Caco-2 (cell line): ENCODE results near the gene ABCC3. TPM values are rescaled to one million over a fixed set of nuclear protein-coding genes. Genes with fewer than 3 reads are reported as not detected.

Source experiments
- BruUV-seq: library from RNA; stranded (reverse); fragments of 400-500 nt; replicated peaks from 2 replicates; lab custom pipeline; 2021; lab: Mats Ljungman, UMichigan
- CTCF ChIA-PET: fragments of 300-600 bp; sonication (Branson Sonifier 250); formaldehyde crosslinking; loops from one replicate; lab custom pipeline; 2022; ENCODE audit warnings: antibody characterized with exemption; lab: Charles Lee
- POLR2A ChIA-PET: fragments of 300-600 bp; sonication (Branson Sonifier 250); formaldehyde crosslinking; loops from one replicate; lab custom pipeline; 2022; ENCODE audit warnings: antibody characterized with exemption; lab: Charles Lee
- DNase-seq, 2 experiments: peaks; one replicate each; pipeline versions ENCODE4 v3.0.0 to v3.0.0-alpha.2; 2020 to 2022
- H3K27me3 ChIP-seq: replicated peaks from 2 replicates; pipeline ENCODE4 v1.6.0; 2011; ENCODE audit warnings: low read length; ENCODE audit not compliant: control insufficient read depth, insufficient read depth
- H3K36me3 ChIP-seq: 2 replicates; pipeline ENCODE4 v1.5.1; 2011; ENCODE audit warnings: low read length; ENCODE audit not compliant: control insufficient read depth, insufficient read depth
- H3K4me1 ChIP-seq: fragments of 250-450 bp; sonication (Bioruptor Pico); 2 replicates; pipeline ENCODE4 v1.5.1; 2020; ENCODE audit warnings: mild to moderate bottlenecking
- H3K4me3 ChIP-seq: 2 replicates; pipeline ENCODE4 v1.5.1; 2011; ENCODE audit warnings: low read depth, mild to moderate bottlenecking, control low read depth, low read length
- H3K9me3 ChIP-seq: fragments of 250-450 bp; sonication (Bioruptor Pico); 2 replicates; pipeline ENCODE4 v1.5.1; 2020; ENCODE audit warnings: mild to moderate bottlenecking, moderate library complexity
- H3K27ac Mint-ChIP-seq: one replicate; pipeline ENCODE4 v1.8.0; 2022; ENCODE audit warnings: mixed read lengths; ENCODE audit not compliant: unreplicated experiment
- H3K27me3 Mint-ChIP-seq: one replicate; pipeline ENCODE4 v1.8.0; 2022; ENCODE audit warnings: mixed read lengths; ENCODE audit not compliant: insufficient read depth, unreplicated experiment
- H3K36me3 Mint-ChIP-seq: one replicate; pipeline ENCODE4 v1.8.0; 2022; ENCODE audit warnings: mild to moderate bottlenecking, mixed read lengths; ENCODE audit not compliant: insufficient read depth, unreplicated experiment
- H3K4me1 Mint-ChIP-seq: one replicate; pipeline ENCODE4 v1.8.0; 2022; ENCODE audit warnings: low read depth, mixed read lengths; ENCODE audit not compliant: unreplicated experiment
- H3K4me3 Mint-ChIP-seq: one replicate; pipeline ENCODE4 v1.8.0; 2022; ENCODE audit warnings: mild to moderate bottlenecking, moderate library complexity, mixed read lengths; ENCODE audit not compliant: unreplicated experiment
- H3K9me3 Mint-ChIP-seq: one replicate; pipeline ENCODE4 v1.8.0; 2022; ENCODE audit warnings: mixed read lengths; ENCODE audit not compliant: unreplicated experiment
- intact Hi-C: fragments of 100-400 bp; cut with micrococcal nuclease; formaldehyde crosslinking; loops from one replicate; pipeline ENCODE4 v1.10.0; 2022; ENCODE audit not compliant: unreplicated experiment
- total RNA-seq: library from RNA; stranded (reverse); gene quantifications from 2 replicates; pipeline ENCODE4 v1.2.3, GENCODE V29; 2022
- TF ChIP-seq, protein P1 (sequence below), 2 experiments: fragments of 200-600 bp in 1 of 2; IDR thresholded peaks; 1 replicate in 1 of 2; 2 replicates in 1 of 2; pipeline versions ENCODE4 v1.5.1 to v1.8.0; 2011 to 2022; ENCODE audit warnings: antibody characterized with exemption in 1 of 2, control low read depth in 1 of 2, inconsistent platforms in 1 of 2, low read depth in 1 of 2, low read length in 1 of 2, mild to moderate bottlenecking in 1 of 2, moderate library complexity in 1 of 2; ENCODE audit not compliant: insufficient read depth in 1 of 2, severe bottlenecking in 1 of 2, unreplicated experiment in 1 of 2

ABCC3 gene
- total RNA-seq, 1 experiment from 2014 or later = 45.6 TPM

DNA sequence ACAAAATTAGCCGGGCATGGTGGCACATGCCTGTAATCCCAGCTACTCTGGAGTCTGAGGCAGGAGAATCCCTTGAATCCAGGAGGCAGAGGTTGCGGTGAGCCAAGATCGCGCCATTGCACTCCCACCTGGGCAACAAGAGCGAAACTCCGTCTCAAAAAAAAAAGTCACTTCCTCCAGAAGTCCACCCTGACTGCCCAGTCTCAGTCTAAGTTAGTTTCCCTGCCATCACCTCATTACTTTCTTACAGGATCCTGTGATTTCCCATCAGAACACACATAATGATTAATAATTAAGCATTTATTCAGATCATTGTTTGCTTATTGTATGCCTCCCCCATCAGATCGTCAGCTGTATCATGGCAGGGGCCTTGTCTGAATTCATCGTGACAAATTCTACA, 31.6 kb downstream of the ABCC3 start:
- H3K4me3 Mint-ChIP-seq = no peak overlapping the region
- CTCF ChIA-PET = interaction anchor here (0.5 to 0.6 kb wide), 2 partner anchors 128 to 160 kb away, joined by 7 to 9 read pairs; no protein-coding TSS in a partner anchor
- peaks cover 38% of the 10 kb centered on the region for H3K4me1 ChIP-seq

DNA sequence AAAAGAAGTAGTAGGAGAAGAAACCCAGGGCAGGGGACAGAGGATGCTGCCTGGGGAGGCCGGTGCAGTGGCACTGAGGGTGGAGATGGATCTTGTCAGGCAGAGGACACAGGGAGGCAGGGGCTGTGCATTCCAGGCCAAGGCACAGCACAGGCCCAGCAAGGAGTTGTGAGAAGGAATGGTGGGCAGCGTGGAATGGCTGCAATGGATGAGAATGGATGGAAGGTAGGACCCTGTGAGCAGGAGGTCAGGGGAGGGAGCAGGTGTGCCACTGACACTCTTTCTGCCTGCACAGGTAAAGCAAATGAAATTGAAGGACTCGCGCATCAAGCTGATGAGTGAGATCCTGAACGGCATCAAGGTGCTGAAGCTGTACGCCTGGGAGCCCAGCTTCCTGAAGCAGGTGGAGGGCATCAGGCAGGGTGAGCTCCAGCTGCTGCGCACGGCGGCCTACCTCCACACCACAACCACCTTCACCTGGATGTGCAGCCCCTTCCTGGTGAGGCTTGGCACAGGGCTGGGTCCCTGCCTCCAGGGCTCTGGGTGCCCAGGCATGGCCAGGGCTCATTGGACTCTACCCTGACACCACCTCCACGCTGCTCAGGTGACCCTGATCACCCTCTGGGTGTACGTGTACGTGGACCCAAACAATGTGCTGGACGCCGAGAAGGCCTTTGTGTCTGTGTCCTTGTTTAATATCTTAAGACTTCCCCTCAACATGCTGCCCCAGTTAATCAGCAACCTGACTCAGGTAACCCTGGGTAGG, 32.8 kb downstream of the ABCC3 start:
- H3K4me3 ChIP-seq = no peak overlapping the region
- peak overlapping the region; percentile 3 for H3K27ac Mint-ChIP-seq
- BruUV-seq = no TSS peak
- no peaks in the 10 kb centered on the region for H3K27me3 Mint-ChIP-seq
- H3K4me3 Mint-ChIP-seq = no peak overlapping the region
- peaks cover 23% of the 10 kb centered on the region for H3K36me3 Mint-ChIP-seq
- TF ChIP-seq, protein P1, sequence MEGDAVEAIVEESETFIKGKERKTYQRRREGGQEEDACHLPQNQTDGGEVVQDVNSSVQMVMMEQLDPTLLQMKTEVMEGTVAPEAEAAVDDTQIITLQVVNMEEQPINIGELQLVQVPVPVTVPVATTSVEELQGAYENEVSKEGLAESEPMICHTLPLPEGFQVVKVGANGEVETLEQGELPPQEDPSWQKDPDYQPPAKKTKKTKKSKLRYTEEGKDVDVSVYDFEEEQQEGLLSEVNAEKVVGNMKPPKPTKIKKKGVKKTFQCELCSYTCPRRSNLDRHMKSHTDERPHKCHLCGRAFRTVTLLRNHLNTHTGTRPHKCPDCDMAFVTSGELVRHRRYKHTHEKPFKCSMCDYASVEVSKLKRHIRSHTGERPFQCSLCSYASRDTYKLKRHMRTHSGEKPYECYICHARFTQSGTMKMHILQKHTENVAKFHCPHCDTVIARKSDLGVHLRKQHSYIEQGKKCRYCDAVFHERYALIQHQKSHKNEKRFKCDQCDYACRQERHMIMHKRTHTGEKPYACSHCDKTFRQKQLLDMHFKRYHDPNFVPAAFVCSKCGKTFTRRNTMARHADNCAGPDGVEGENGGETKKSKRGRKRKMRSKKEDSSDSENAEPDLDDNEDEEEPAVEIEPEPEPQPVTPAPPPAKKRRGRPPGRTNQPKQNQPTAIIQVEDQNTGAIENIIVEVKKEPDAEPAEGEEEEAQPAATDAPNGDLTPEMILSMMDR (IDR thresholded peaks at IDR 0.05; ENCODE audit: insufficient read depth in 1 of 2, low read depth in 1 of 2, low read length in 1 of 2, severe bottlenecking in 1 of 2, unreplicated experiment in 1 of 2) = no peak
- intact Hi-C loops = no loop called here
- CTCF ChIA-PET = no interaction called here
- no peak for DNase-seq
- H3K36me3 ChIP-seq = no peaks in the 10 kb centered on the region
- H3K4me1 Mint-ChIP-seq = peaks cover 52% of the 10 kb centered on the region
- H3K9me3 Mint-ChIP-seq = no peaks in the 10 kb centered on the region
- POLR2A ChIA-PET = interaction anchor here (0.6 kb wide), 1 partner anchor 28 kb away, joined by 5 read pairs; no protein-coding TSS in a partner anchor
- no peaks in the 10 kb centered on the region for H3K27me3 ChIP-seq
- H3K9me3 ChIP-seq = no peaks in the 10 kb centered on the region
- peaks cover 35% of the 10 kb centered on the region for H3K4me1 ChIP-seq

More for the DNA sequence above, 31.6 kb downstream of the ABCC3 start:
- TF ChIP-seq, protein P1 (IDR thresholded peaks at IDR 0.05; ENCODE audit: insufficient read depth in 1 of 2, low read depth in 1 of 2, low read length in 1 of 2, severe bottlenecking in 1 of 2, unreplicated experiment in 1 of 2) = no peak
- POLR2A ChIA-PET = no interaction called here
- DNase-seq = no peak
- H3K27me3 Mint-ChIP-seq = no peaks in the 10 kb centered on the region
- Histone ChIP-seq H3K4me3 (no peak overlapping the region), H3K27me3 (no peaks in the 10 kb centered on the region), H3K36me3 (no peaks in the 10 kb centered on the region), H3K9me3 (no peaks in the 10 kb centered on the region)
- H3K36me3 Mint-ChIP-seq = peaks cover 30% of the 10 kb centered on the region
- BruUV-seq = no TSS peak
- no peaks in the 10 kb centered on the region for H3K9me3 Mint-ChIP-seq
- intact Hi-C loops = no loop called here
- no peak overlapping the region for H3K27ac Mint-ChIP-seq
- H3K4me1 Mint-ChIP-seq = peaks cover 54% of the 10 kb centered on the region

DNA sequence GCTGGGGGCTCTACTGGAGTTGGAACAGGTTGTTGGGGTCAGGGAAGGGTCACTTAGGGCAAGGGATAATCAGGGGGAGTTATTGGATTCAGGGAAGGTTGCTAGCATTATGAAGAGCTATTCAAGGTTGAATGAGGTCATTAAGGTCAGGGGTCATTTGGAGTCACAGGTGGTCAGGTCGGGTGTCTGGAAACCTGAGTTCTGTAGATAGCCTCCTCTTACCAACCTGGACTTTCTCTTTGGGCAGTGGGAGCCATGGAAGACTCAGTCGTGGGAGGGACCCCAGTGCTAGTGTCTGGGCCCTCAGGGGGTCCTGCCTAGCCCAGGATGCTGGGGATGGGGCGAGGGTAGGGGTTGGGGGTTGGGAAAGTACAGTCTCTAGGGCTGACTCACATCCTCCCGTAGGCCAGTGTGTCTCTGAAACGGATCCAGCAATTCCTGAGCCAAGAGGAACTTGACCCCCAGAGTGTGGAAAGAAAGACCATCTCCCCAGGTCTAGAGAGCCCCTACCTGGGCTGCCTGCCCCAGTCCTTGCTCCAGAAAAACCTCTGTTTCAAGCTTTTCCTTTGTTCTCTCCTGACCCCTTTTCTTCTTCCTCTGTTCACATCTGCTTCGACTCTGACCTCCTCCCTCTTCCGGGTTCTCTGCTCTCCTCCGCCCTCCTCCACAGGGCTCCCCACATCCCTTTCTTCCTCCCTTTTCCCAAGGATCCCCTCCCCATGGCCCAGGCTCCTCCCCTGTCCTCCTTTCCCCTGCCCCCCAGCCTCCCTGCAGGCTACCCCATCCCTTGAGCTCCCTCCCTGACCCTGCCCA, 33.5 kb downstream of the ABCC3 start:
- ChIA-PET CTCF (no interaction called here), POLR2A (interaction anchor here (0.6 kb wide), 1 partner anchor 28 kb away, joined by 5 read pairs; no protein-coding TSS in a partner anchor)
- BruUV-seq = no TSS peak
- no peaks in the 10 kb centered on the region for H3K36me3 ChIP-seq
- H3K4me3 ChIP-seq = no peak overlapping the region
- H3K4me1 Mint-ChIP-seq = peaks cover 44% of the 10 kb centered on the region
- no peaks in the 10 kb centered on the region for H3K9me3 Mint-ChIP-seq
- peaks cover 32% of the 10 kb centered on the region for H3K4me1 ChIP-seq
- H3K27ac Mint-ChIP-seq = peak overlapping the region; percentile 3
- H3K27me3 ChIP-seq = no peaks in the 10 kb centered on the region
- H3K4me3 Mint-ChIP-seq = no peak overlapping the region
- TF ChIP-seq, protein P1 (IDR thresholded peaks at IDR 0.05; ENCODE audit: insufficient read depth in 1 of 2, low read depth in 1 of 2, low read length in 1 of 2, severe bottlenecking in 1 of 2, unreplicated experiment in 1 of 2) = no peak
- intact Hi-C loops = no loop called here
- no peaks in the 10 kb centered on the region for H3K27me3 Mint-ChIP-seq
- peak in 1 of 2 experiments; percentile 49 for DNase-seq
- no peaks in the 10 kb centered on the region for H3K9me3 ChIP-seq
- peaks cover 19% of the 10 kb centered on the region for H3K36me3 Mint-ChIP-seq
